ENCODE data around the gene NPAS4.

NPAS4 gene

GRCh38 chr11:66417000-66417399 lies 3.8 kb upstream of the NPAS4 start:
- Histone ChIP-seq H3K9me3 (ENCODE audit: insufficient read depth, low read length, severe bottlenecking) (no peaks in the 10 kb centered on the region), H2AFZ (ENCODE audit: low read depth, low read length) (no peak overlapping the region), H3K9ac (ENCODE audit: low read depth, low read length) (no peak overlapping the region), H4K20me1 (ENCODE audit: insufficient read depth, low read length) (peaks cover 30% of the 10 kb centered on the region), H3K27ac (ENCODE audit: low read length) (no peak overlapping the region), H3K79me2 (ENCODE audit: insufficient read depth, low read length) (no peaks in the 10 kb centered on the region), H3K4me2 (ENCODE audit: insufficient read depth, low read length) (no peak overlapping the region), H3K36me3 (ENCODE audit: insufficient read depth, low read length) (no peaks in the 10 kb centered on the region), H3K27me3 (ENCODE audit: insufficient read depth, low read length, poor library complexity) (peaks cover 4% of the 10 kb centered on the region), H3K4me1 (ENCODE audit: insufficient read depth, low read length) (no peaks in the 10 kb centered on the region), H3K4me3 (ENCODE audit: low read depth in 1 of 2, low read length in 2 of 2) (no peak overlapping the region)
- ATAC-seq (ENCODE audit: insufficient read depth, low read depth) (no peak), DNase-seq (no peak)
- TF ChIP-seq EZH2 (IDR thresholded peaks at IDR 0.05; ENCODE audit: borderline replicate concordance, low read depth, low read length, severe bottlenecking) = no peak
- TF ChIP-seq CTCF (IDR thresholded peaks at IDR 0.05; ENCODE audit: borderline replicate concordance, extremely low read depth, low read length, poor library complexity, severe bottlenecking) = no peak

- no peak for TF ChIP-seq EZH2 (IDR thresholded peaks at IDR 0.05; ENCODE audit: borderline replicate concordance, low read depth, low read length, severe bottlenecking)
- TF ChIP-seq CTCF (IDR thresholded peaks at IDR 0.05; ENCODE audit: borderline replicate concordance, extremely low read depth, low read length, poor library complexity, severe bottlenecking) = no peak
- ATAC-seq (ENCODE audit: insufficient read depth, low read depth) = peak; percentile 71
- Histone ChIP-seq H3K36me3 (ENCODE audit: insufficient read depth, low read length) (no peaks in the 10 kb centered on the region), H3K27me3 (ENCODE audit: insufficient read depth, low read length, poor library complexity) (peaks cover 4% of the 10 kb centered on the region), H3K9ac (ENCODE audit: low read depth, low read length) (no peak overlapping the region), H3K4me1 (ENCODE audit: insufficient read depth, low read length) (no peaks in the 10 kb centered on the region), H4K20me1 (ENCODE audit: insufficient read depth, low read length) (peaks cover 43% of the 10 kb centered on the region), H3K4me2 (ENCODE audit: insufficient read depth, low read length) (no peak overlapping the region), H3K4me3 (ENCODE audit: low read depth in 1 of 2, low read length in 2 of 2) (no peak overlapping the region), H3K9me3 (ENCODE audit: insufficient read depth, low read length, severe bottlenecking) (no peaks in the 10 kb centered on the region), H2AFZ (ENCODE audit: low read depth, low read length) (no peak overlapping the region), H3K79me2 (ENCODE audit: insufficient read depth, low read length) (no peaks in the 10 kb centered on the region), H3K27ac (ENCODE audit: low read length) (no peak overlapping the region)
- peak; percentile 79 for DNase-seq
These were observed 2.5 kb upstream of the NPAS4 start for GRCh38 chr11:66418168-66418985.

- Histone ChIP-seq H3K79me2 (ENCODE audit: insufficient read depth, low read length) (no peaks in the 10 kb centered on the region), H3K27ac (ENCODE audit: low read length) (no peak overlapping the region), H4K20me1 (ENCODE audit: insufficient read depth, low read length) (peaks cover 38% of the 10 kb centered on the region), H2AFZ (ENCODE audit: low read depth, low read length) (no peak overlapping the region), H3K9me3 (ENCODE audit: insufficient read depth, low read length, severe bottlenecking) (no peaks in the 10 kb centered on the region), H3K27me3 (ENCODE audit: insufficient read depth, low read length, poor library complexity) (peaks cover under 1% of the 10 kb centered on the region), H3K4me3 (ENCODE audit: low read depth in 1 of 2, low read length in 2 of 2) (no peak overlapping the region), H3K4me2 (ENCODE audit: insufficient read depth, low read length) (no peak overlapping the region), H3K9ac (ENCODE audit: low read depth, low read length) (no peak overlapping the region), H3K36me3 (ENCODE audit: insufficient read depth, low read length) (no peaks in the 10 kb centered on the region), H3K4me1 (ENCODE audit: insufficient read depth, low read length) (no peaks in the 10 kb centered on the region)
- no peak for TF ChIP-seq CTCF (IDR thresholded peaks at IDR 0.05; ENCODE audit: borderline replicate concordance, extremely low read depth, low read length, poor library complexity, severe bottlenecking)
- no peak for TF ChIP-seq EZH2 (IDR thresholded peaks at IDR 0.05; ENCODE audit: borderline replicate concordance, low read depth, low read length, severe bottlenecking)
- no peak for ATAC-seq (ENCODE audit: insufficient read depth, low read depth)
- DNase-seq = no peak
These were observed 1.9 kb upstream of the NPAS4 start for GRCh38 chr11:66418986-66419308.
